Activated CD8-positive, alpha-beta memory T cell treated with anti-CD3 and anti-CD28 coated beads for 4 hours (primary cell): ENCODE data around the gene EEF1G.
"Not testable (repeated sequence)": the region's sequence is repeated elsewhere in the genome, so short reads cannot be mapped to it uniquely, and the experiment has no call there.

Experiments used
- DNase-seq, 2 donors: peaks; one replicate each; pipeline ENCODE4 v3.0.0-alpha.2; 2020; ENCODE audit warnings: low read depth in 2 of 2

Gene EEF1G

DNA sequence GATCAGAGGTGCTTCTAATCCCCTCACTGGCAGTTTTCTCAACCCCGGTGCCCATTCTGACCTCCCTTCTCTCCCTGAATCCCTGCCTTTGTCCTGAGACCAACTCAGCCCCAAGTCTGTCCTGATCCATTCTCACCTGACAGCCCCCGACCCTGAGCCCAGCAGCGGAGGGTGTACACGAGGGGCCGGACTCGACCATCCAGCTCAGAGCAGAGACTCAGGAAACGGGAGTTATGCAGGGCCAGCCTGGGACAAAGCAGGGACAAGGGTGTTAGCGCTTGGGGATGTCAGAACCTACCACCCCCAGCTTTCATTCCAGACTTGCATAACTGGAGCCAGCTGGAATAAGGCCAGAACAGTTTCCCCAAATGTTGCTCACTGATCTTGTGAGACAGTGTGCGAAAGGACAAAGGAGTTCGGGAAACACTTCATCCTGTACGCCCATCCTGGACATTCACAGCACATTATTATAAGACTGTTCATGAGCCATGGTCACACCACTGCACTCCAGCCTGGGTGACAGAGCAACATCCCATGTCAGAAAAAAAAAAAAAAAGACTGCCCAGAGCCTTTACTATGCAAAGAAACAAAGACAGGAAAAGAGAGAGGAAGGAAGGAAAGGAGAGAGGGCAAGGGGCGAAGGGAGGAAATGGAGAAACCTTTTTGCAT is 3.5 kb upstream of the EEF1G start:
- no peak for DNase-seq

DNA sequence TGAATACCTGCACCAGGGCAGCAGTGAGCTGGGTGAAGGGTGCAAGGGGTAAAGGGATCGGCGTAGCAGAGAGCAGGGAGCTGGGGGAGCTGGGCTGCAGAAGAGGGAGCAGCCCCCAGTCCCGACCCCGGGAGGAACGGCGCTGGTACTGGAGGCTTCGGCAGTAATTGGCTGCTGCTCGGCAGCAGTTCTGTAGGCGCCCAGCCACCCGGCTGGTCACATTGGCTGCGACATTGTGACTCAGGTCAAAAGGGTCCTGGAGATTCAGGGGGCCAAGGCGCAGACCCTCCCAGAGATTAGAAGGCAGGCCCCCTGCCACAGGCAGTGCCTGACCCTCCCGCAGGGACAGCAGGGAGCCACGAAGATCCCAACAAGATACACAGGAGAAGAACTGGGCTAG is 2.1 kb upstream of the EEF1G start:
- DNase-seq: no peak

DNA sequence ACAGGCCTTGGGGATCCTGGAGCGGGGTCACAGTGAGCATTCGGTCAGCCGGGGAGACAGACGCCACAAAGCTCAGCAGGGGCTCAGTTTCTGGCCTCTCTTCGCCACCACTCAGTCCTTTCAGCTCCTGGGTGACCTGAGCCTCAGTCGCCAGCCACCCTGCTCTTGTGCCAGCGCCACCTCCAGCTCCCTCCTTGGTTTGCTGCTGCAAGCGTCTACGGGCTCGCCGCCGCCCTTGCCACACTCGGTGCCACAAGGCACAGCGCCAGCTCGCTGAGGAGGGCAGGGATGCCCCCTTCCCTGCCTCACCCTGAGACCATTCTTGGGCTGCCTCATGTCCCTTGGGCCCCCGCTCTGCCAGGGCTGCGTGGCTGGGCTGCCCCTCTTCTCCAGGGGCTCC is 1.5 kb upstream of the EEF1G start:
- DNase-seq: no peak

DNA sequence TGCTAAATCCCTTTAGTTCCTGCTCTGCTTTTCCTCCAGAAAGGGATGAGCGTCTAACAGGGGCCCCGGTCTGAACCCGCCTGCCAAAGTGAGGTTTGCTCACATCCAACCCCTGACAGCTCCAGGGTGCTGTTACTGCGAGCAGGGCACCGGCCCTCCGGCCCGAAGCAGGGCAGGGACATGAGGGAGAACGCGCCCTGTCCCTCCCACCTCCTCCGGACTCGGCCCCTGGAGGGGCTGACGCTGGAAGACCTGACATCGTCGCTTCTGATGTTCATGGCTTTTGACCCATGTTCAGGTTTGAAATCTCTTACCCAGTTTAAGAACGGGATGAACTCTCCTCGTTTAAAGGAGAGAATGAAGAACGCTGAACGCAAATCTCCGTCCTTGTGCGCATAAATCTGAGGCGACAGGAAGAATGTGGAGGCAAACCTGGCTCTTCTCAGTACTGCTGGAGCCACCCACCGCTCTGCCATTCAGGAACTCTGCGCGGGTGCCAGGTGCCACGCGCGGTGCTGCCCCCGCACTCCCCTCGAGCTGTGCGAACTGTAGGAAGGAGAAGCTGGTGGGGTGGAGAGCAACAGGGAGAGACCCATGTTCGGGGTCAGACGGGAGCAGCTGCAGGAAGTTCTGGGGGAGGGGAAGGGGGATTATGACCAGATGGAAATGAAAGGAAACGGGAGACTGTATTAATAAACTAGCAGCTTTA is 826 bp upstream of the EEF1G start:
- no peak for DNase-seq

DNA sequence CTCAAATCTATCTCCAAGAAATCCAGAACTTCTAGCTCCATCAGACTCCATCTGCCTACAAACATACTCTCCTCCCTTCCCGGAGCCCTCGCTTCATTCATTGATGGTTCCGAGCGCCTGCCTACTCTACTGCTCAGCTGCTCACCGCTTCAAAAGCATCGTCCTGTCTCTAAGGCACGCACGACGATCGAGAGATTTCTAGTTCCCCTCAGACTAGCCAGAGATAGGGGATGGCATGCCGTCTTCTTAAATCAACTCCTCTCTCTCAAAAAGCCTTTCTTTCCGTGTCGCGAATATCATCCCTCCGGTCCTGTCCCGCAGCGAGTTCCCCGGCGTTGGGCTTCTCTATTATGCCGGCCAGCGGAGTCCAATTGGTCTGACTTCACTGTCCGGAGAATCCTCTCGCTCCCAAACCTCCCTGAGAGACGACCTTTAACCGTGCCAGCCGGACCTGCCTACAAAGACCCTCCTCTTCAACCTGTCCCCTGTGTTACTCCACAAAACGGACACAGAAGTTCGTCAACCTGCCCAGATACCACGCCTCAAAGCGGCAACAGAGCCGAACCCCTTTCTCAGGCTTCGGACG is 592 bp downstream of the EEF1G start:
- no peak for DNase-seq

DNA sequence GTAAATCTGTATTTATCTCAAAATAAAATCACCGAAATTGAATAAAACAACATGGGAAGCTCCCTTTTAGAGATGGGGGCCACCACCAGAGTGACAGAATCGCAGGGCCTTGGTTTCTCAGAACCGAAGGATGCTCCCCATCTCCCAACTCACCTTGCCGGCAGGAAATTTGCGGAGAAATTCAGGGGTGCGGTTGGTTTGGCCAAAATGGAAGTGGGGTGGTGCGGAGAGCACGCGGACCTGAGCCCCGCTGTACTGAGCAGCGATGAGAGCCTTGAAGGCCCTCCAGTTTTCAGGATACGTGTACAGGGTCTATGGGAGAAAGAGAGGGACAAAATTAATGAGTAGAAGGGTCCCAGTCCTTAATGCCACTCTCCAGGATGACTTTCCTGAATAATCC is 1.3 kb downstream of the EEF1G start:
- no peak for DNase-seq

DNA sequence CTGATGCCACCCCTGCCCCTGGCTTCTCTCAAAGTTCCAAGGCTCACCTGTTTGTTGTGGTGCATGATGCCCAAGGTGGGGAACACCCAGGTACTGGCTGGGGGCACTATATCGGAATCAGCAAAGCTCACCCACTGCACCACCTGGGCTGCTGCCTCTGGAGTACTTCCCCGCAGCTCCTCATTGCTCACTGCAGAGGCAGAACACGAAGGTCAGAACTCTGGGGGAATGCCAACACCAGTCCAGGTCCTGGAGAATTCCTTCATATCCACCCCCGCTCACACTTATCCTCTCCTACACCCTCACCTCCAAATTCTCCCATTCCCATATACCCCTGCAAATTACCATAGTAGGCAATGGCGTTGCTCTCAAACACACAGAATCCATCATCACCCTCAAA is 2.2 kb downstream of the EEF1G start:
- DNase-seq: not testable (repeated sequence)

DNA sequence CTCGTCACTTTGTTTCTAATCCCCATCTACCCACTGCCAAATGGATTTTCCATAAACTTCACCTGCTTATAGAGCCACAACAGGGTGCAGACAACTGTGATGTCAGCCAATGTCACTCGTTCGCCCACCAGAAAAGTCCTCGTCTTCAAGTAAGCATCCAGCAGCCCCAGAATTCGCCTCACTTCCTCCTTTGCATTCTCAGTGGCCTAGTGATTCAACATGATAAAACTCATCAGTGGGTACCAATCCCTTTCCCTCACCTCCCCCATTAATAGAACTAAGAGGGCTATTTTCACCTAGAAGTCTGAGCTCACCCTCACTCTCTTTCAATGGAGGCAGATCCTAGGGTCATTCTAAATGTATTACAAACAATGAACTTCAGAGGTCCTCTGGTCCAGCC is 2.8 kb downstream of the EEF1G start:
- not testable (repeated sequence) for DNase-seq

DNA sequence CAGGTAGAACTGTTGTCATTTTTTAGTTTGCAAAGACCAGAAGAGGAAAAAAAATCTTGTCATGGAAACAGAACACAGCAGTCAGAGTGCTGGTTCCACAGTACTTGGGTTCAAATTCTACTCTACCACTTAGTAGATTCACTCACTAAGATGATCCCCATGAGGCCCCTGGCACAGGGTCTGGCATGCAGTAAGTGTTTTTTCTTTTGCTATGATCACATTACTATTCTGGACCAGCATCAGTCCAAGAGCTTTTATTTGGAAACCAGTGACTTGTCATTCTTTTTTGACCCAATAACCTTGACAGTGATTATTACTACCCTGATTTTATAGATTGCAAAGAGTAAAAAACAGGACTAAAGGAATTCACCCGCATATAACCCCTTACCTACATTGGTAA is 4.1 kb downstream of the EEF1G start:
- DNase-seq: no peak

DNA sequence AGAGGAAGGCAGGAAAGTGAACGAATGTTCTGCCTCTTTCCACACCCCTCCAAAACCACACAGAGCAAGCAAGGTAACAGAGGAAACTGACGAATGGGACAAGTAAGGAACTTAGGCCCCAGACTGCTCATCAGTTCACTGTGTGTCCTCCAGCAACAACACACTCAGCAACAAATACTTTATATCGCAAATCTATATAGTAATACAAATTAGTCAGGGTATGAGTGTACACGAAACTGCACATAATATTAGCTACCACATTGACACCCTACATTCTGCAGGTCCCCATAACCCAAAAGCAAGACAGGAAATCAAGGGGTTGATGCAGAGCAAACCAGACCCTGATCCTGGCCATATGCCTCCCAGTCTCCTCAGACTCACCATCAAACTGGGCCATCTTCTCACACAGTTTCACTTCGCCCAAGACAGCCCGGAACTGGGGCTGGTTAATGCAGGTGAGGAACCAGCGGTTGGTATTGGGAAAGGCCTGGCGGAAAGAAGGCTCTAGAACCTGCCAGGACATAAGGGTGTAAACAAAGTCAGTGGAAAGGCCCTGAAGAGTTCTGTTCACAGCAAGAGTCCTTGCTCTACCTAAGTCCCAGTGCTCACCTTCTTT is 6.6 kb downstream of the EEF1G start:
- DNase-seq: no peak

DNA sequence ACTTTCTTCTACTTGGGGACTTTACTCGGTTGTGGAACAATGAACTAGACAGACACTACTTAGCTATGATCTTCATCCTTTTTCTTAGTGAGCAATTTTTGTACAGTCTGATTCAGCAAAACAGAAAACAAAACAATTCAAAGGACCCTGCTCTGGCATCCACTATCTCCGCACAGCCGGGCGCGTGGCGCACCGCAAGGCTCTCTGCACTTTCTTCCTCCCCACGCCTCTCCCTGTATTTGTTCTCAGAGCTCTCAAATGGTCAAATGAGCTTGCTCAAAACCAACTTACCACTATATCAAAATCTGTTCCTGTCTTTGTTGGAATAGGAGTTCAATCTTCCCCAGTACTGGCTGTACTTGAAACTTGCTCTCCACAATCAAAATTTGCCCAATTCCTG is 7.4 kb downstream of the EEF1G start:
- DNase-seq: no peak

DNA sequence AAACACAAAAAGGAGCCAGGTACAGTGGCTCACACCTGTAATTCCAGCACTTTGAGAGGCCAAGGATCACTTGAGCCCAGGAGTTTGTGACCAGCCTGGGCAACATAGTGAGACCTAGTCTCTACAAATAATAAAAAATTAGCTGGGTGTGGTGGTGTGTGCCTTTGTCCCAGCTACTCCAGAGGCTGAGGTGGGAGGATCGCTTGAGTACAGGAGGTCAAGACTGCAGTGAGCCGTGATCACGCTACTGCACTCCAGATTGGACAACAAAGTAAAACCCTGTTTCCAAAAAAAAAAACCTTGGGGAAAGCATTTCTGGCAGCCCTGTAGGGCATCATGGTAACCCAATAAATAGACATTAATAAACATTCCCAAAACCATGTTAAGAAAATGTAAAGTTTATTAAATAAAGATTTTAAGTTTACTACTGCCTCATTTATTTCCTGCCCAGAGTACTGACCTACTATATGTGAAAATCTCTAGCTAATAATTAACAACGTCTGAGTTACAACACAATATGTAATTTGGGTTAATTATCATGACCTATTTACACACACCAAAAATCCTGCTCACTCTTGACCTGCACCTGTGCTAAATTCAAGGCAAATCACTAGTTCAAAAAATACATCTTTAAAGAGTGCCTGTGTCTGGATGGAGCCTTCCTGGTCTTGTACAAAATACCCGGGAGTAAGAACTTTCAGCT is 8.4 kb downstream of the EEF1G start:
- no peak for DNase-seq

DNA sequence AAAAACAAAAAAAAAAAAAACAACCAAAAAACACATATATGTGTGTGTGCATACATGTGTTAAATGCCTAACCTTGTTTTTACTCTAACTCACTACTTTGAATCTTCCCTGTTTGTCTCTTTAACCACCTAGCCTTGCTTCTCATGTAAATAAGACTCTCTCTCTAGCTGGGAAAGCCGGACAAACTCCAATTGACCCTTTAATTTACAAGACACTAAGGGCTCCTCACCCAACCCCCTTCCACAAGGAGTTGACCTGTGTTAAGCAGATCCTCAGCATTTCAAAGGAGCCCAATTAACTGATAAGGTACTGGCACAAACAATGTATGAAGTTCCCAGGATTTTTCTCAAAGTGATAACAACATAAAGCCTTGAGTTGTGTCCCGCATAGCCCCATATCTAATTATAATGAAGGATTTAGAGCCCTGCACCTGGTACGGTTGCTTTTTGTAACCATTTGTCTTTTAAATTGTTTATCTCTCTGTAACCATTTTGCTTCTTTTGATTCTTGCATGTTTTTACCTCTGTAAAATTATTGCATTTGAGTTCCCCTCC is 11.9 kb downstream of the EEF1G start:
- not testable (repeated sequence) for DNase-seq

DNA sequence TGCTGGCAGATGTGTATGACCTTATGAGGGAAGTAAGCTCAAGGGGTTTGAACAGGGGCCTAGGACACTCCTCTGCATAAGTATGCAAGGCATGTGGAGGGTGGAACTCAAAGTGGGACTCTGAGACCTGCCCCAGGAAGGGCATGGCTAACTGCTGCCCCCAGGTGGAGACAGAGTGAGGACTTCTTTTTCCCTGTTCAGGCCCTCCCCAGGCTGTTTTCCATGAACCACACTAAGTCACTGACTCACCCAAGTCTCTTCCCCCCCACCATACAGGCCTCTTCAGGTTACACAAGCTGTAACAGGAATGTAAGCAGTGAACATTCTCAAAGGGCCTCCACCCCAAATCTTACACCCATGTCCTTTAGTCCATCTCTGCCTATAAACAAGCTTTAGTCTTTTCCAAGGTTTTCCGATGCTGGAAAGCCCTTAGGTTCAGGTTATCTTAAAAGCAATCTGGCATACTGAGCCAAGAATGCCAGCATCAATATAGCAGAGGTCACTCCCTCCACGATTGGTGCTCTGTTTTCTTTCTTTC is 13.1 kb downstream of the EEF1G start:
- peak; percentile 59 to 72 for DNase-seq

DNA sequence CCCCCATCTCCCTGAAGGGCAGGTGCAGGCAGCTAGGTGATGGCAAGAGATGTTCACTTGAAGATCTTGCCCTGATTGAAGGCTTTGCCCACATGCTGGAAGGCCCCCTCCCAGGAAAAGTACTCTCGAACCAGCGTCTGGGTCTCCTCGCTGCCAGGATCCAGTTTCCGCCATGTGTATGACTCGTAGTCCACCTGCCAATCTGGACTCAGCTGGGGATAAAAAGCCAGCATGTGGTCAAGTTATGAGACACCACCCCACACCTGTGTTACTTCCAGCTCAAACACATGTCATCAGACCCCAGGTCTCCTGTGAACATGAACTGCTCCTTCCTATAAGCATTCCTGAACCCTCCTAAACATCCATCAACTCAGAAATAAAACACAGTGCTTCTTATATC is 14.1 kb downstream of the EEF1G start:
- not testable (repeated sequence) for DNase-seq

DNA sequence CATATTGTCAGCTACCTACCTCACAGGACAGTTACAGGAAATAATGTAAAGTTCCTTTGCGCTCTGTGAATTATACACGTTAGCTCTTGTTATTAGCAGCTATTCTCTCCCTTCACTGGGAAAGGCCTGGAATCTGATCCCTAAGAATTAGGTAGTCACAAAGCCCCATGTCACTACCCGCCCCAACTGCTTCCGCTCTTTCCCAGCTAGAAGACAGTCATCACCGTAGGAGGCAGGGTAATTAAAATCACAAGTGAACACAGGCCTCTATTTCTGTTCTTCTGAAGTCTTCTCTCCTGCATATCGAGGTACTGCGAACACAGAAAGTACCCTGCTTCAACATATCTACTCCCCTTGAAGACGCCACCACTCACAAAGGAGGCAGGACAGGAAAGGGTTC is 14.5 kb downstream of the EEF1G start:
- no peak for DNase-seq

DNA sequence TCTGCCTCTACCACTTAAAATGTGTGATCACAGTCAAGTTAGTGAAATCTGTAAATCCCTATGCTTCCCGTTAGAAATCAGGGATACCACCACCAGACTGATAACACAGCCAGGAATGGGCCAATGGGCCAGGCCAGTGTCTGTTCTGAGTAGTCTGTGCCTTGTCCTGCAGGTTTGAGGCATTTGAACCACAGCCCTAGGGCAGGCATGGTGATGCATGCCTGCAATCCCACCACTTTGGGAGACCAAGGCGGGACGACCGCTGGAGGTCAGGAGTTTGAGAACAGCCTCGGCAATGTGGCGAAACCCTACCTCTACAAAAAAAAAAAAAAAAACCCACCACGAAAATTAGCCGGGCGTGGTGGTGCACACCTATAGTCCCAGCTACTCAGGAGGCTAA is 15.0 kb downstream of the EEF1G start:
- no peak for DNase-seq

DNA sequence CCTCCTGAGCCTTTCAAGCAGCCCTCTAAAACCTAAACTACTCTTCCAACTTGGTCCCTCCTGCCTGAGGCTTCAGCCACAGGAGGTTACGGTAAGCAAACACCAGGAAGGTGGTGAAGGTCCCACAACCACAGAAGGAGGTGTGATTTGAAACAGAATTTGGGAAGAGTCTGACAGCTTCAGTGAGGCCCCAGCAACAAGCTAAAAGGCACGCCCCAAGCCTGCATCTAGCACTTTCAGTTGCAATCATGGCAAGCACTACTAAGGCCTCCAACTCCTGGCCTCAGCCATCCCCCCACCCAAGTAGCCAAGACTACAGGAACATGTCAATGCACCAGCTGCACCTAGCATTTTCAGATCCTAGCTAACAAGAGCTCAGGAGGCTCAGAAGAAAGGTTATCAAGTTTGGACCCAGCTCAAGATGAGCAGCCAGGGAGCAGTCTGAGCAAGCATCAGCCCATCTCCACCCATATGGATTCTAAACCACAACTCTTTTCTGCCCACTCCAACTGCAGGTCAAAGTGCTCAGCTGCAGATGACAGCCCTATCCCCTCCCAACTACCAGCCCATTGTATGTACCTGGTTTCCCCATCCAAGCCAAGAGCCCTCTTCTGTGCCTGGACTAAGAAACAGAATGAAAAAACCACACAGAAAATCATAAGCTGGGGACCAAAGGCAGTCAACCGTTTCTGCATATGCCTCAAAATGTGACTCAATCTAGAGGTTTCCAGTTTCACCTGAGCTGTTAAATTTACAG is 16.6 kb downstream of the EEF1G start:
- DNase-seq: no peak

DNA sequence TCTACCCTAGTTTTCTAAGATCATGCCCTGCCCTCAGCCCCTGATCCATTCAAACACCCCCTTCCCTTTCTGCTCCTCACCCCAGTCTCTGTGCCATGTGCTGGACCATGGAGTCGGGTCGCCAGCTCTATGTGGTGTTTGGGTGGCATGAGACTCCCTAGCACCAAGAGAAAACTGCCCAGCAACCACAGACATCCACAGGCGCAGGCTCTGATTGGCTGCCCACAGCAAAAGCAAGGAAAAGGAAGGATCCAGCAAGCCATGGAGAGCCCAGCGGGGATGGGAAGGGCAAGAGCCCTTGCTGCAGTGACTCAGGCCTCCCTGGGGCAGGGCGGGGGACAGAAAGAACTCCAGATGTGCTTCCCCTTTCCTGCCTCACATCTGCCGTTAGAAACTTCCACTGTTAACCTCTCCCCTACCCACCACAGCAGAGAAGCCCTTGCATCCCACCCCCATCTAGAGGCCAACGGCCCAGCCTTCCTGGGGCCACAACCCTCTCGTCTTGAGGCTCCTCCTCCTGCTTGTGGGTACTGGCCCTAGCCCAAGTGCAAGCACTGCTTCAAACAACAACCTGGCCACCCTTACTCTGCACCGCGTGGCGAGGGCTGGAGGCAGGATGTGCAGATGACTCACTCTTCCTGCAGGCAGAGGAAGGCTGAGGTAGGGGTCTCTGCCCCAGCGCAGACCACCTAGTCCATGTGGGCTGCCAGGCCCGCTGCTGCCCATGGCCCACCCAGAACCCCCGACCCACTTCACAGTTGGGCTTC is 17.4 kb downstream of the EEF1G start:
- peak; percentile 58 to 71 for DNase-seq

DNA sequence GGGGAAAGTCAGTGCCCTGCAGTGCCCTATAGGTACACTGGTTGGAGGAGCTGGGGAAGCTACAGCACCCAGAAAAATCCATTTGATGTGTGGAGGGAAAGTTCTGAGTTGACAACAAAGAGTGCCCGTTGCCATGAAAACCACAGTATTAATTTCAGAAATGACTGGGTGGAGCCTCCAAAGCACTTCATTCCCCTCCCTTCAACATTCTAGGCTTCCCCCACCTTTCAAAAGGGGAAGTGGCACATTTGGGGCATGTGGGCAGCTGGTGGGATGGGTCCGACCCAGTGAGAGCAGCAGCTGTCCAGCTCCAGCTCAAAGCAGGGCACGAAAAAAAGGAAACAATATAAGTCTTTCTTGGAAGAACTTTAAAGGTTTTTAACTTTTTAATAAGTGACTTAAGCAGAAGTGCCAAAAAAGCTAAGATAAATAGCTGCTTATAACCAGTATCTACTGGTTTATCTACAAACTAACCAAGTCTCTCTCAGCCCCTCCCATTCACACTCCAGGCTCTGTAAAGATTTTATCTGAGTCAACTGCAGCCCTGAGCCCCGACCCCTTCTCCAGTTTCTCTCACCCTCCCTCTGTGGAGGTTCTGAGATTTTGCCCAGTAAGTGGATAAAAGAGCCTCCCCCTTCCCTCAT is 18.1 kb downstream of the EEF1G start:
- no peak for DNase-seq
